Liver (tissue), 9 donors: ENCODE data around the gene HADHA. TPM values are rescaled to one million over a fixed set of nuclear protein-coding genes. Genes with fewer than 3 reads are reported as not detected.

Experiments
- DNase-seq: peaks from one replicate; pipeline ENCODE4 v3.0.0-alpha.2; 2017; ENCODE audit warnings: low spot score
- H3K27ac ChIP-seq, 2 donors: one replicate each; pipeline ENCODE4 v1.7.0; 2013; ENCODE audit warnings: inconsistent platforms in 2 of 2, low read length in 2 of 2, control low read depth in 1 of 2, low read depth in 1 of 2, mild to moderate bottlenecking in 1 of 2
- H3K27me3 ChIP-seq, 4 donors: one replicate each; pipeline versions ENCODE4 v1.6.1 to v1.7.0; 2013; ENCODE audit warnings: low read length in 3 of 4, inconsistent platforms in 1 of 4, mild to moderate bottlenecking in 1 of 4, moderate library complexity in 1 of 4; ENCODE audit not compliant: control insufficient read depth in 4 of 4, insufficient read depth in 4 of 4
- H3K36me3 ChIP-seq, 4 donors: one replicate each; pipeline versions ENCODE4 v1.6.1 to v1.7.0; 2013; ENCODE audit warnings: low read length in 3 of 4, mild to moderate bottlenecking in 3 of 4, low read depth in 1 of 4, moderate library complexity in 1 of 4; ENCODE audit not compliant: control insufficient read depth in 4 of 4, insufficient read depth in 3 of 4
- H3K4me1 ChIP-seq, 4 donors: one replicate each; pipeline versions ENCODE4 v1.6.1 to v1.7.0; 2013; ENCODE audit warnings: low read length in 3 of 4, mild to moderate bottlenecking in 3 of 4, moderate library complexity in 1 of 4; ENCODE audit not compliant: control insufficient read depth in 4 of 4, insufficient read depth in 4 of 4
- H3K4me3 ChIP-seq, 3 donors: one replicate each; pipeline versions ENCODE4 v1.6.1 to v1.7.0; 2013; ENCODE audit warnings: low read length in 3 of 3, control low read depth in 1 of 3, low read depth in 1 of 3, mild to moderate bottlenecking in 1 of 3
- H3K9ac ChIP-seq, 2 donors: one replicate each; pipeline ENCODE4 v1.7.0; 2013; ENCODE audit warnings: low read length in 2 of 2, mild to moderate bottlenecking in 2 of 2, moderate library complexity in 2 of 2, control low read depth in 1 of 2, low read depth in 1 of 2
- H3K9me3 ChIP-seq, 4 donors: one replicate each; pipeline versions ENCODE4 v1.6.1 to v1.7.0; 2013; ENCODE audit warnings: low read length in 3 of 4; ENCODE audit not compliant: control insufficient read depth in 4 of 4
- ATF3 ChIP-seq: IDR thresholded peaks from 2 replicates; pipeline ENCODE4 v1.6.1; 2016; ENCODE audit warnings: antibody characterized with exemption
- EGR1 ChIP-seq, 2 donors: IDR thresholded peaks; 2 replicates each; pipeline ENCODE4 v1.6.1; 2016 to 2018; ENCODE audit warnings: antibody characterized with exemption in 2 of 2, low read depth in 2 of 2
- FOXA1 ChIP-seq: IDR thresholded peaks from 2 replicates; pipeline ENCODE4 v1.6.1; 2016; ENCODE audit warnings: antibody characterized with exemption
- GABPA ChIP-seq, 2 donors: IDR thresholded peaks in 1 of 2; conservative IDR thresholded peaks in 1 of 2; 2 replicates each; pipeline ENCODE4 v1.6.1; 2016; ENCODE audit warnings: antibody characterized with exemption in 2 of 2, mild to moderate bottlenecking in 1 of 2, moderate library complexity in 1 of 2
- HNF4A ChIP-seq, 2 donors: conservative IDR thresholded peaks; 2 replicates each; pipeline ENCODE4 v1.6.1; 2016; ENCODE audit warnings: antibody characterized with exemption in 2 of 2, mild to moderate bottlenecking in 2 of 2
- HNF4G ChIP-seq: IDR thresholded peaks from 2 replicates; pipeline ENCODE4 v1.6.1; 2016; ENCODE audit warnings: antibody characterized with exemption
- JUND ChIP-seq, 2 donors: IDR thresholded peaks; 2 replicates each; pipeline ENCODE4 v1.6.1; 2016; ENCODE audit warnings: antibody characterized with exemption in 2 of 2
- MAX ChIP-seq: IDR thresholded peaks from 2 replicates; pipeline ENCODE4 v1.6.1; 2016; ENCODE audit warnings: antibody characterized with exemption
- REST ChIP-seq: IDR thresholded peaks from 2 replicates; pipeline ENCODE4 v1.6.1; 2016; ENCODE audit warnings: antibody characterized with exemption, mild to moderate bottlenecking
- SP1 ChIP-seq: IDR thresholded peaks from 2 replicates; pipeline ENCODE4 v1.6.1; 2018; ENCODE audit warnings: antibody characterized with exemption, mild to moderate bottlenecking
- TAF1 ChIP-seq: conservative IDR thresholded peaks from 2 replicates; pipeline ENCODE4 v1.6.1; 2016; ENCODE audit warnings: antibody characterized with exemption, mild to moderate bottlenecking
- YY1 ChIP-seq: IDR thresholded peaks from 2 replicates; pipeline ENCODE4 v1.6.1; 2016; ENCODE audit warnings: antibody characterized with exemption, mild to moderate bottlenecking
- ZBTB33 ChIP-seq: IDR thresholded peaks from 2 replicates; pipeline ENCODE4 v1.6.1; 2016; ENCODE audit warnings: antibody characterized with exemption
- WGBS: extraction: QIAGEN DNeasy Blood & Tissue Kit; methylation state at CpG from one replicate; pipeline ENCODE4 v1.1.7; 2013; 5-methylcytosine and 5-hydroxymethylcytosine counted together
- polyA plus RNA-seq, 2 donors: library from polyadenylated mRNA; stranded (reverse) in 1 of 2; unstranded in 1 of 2; fragments of 200-250 nt in 1 of 2; fragments of >200 nt in 1 of 2; fragmentation: Nextera tagmentation in 1 of 2; extraction: Ambion mirVana in 1 of 2; gene quantifications; one replicate each; pipeline versions ENCODE4 v1.2.1 to v1.2.3, GENCODE V29; 2013 to 2015
- total RNA-seq, 2 donors: library from RNA; depleted of rRNA; stranded (reverse); fragments of >200 nt; gene quantifications; one replicate each; pipeline ENCODE4 v1.2.3, GENCODE V29; 2014
- donor health status: healthy.
- donor health status: healthy.
- donor health status: healthy.
- donor health status: healthy.
- donor health status: healthy.

Gene HADHA
- total and polyA plus RNA-seq, 4 donors, result 101 to 276 (median 159) TPM

GRCh38 chr2:26170795-26171194 lies 73.6 kb downstream of the HADHA start:
- 90% methylated on average over 9 of the region's 9 CpGs for WGBS
- Histone ChIP-seq H3K27me3 (peaks cover 0 to 6% (median 0%) of the 10 kb centered on the region in 4 donors), H3K9me3 (no peaks in the 10 kb centered on the region), H3K27ac (no peak overlapping the region), H3K36me3 (no peaks in the 10 kb centered on the region), H3K4me1 (peaks cover 0 to 8% (median 4%) of the 10 kb centered on the region in 4 donors), H3K4me3 (no peak overlapping the region), H3K9ac (no peak overlapping the region)
- TF ChIP-seq JUND (IDR thresholded peaks at IDR 0.05), result no peak
- TF ChIP-seq REST, result no peak
- TF ChIP-seq SP1, result no peak
- no peak for TF ChIP-seq TAF1
- TF ChIP-seq HNF4A (conservative IDR thresholded peaks at IDR 0.05), result no peak
- no peak for TF ChIP-seq EGR1 (IDR thresholded peaks at IDR 0.05; ENCODE audit: low read depth in 2 of 2)
- TF ChIP-seq ZBTB33, result no peak
- TF ChIP-seq HNF4G, result no peak
- TF ChIP-seq MAX, result no peak
- no peak for TF ChIP-seq FOXA1
- no peak for DNase-seq

- Histone ChIP-seq H3K4me1 (peaks cover 0 to 8% (median 4%) of the 10 kb centered on the region in 4 donors), H3K9me3 (no peaks in the 10 kb centered on the region), H3K4me3 (no peak overlapping the region), H3K9ac (no peak overlapping the region), H3K27ac (no peak overlapping the region), H3K27me3 (peaks cover 0 to 6% (median 0%) of the 10 kb centered on the region in 4 donors), H3K36me3 (no peaks in the 10 kb centered on the region)
- WGBS, result 92% methylated on average over 14 of the region's 14 CpGs
- no peak for TF ChIP-seq YY1
- no peak for TF ChIP-seq JUND (IDR thresholded peaks at IDR 0.05)
- no peak for TF ChIP-seq GABPA (IDR thresholded peaks at IDR 0.05 in 1 of 2, conservative IDR thresholded peaks at IDR 0.05 in 1 of 2)
- TF ChIP-seq HNF4G, result no peak
- no peak for TF ChIP-seq FOXA1
- no peak for TF ChIP-seq HNF4A (conservative IDR thresholded peaks at IDR 0.05)
- TF ChIP-seq MAX, result no peak
- no peak for TF ChIP-seq TAF1
- no peak for TF ChIP-seq ZBTB33
- TF ChIP-seq ATF3, result no peak
- DNase-seq, result no peak
Measured at GRCh38 chr2:26169681-26170414, 74.6 kb downstream of the HADHA start.
